Colonic mucosa (tissue), 2 donors: ENCODE data around the gene CACNA2D4. TPM values are rescaled to one million over a fixed set of nuclear protein-coding genes. Genes with fewer than 3 reads are reported as not detected.

Experiments used
- total RNA-seq, 2 donors: library from RNA; stranded (reverse); fragmentation: NEBNext Ultra II Directional in 1 of 2; extraction: Animal tissue kit (Norgen Biotek cat#: 25700) in 1 of 2; gene quantifications; one replicate each; pipeline ENCODE4 v1.2.1, GENCODE V29; 2021
- donor health status: DM: no; HTN: no; CAD: no.
- donor health status: DM: no; HTN: no; CAD: no.

Gene CACNA2D4
- total RNA-seq, 2 donors from 2014 or later, result 3.3 to 3.7 TPM

Other genes with a start within 250 kb of the CACNA2D4 start
- 100 to 1,000 TPM in 1 of 2 donors, 10 to 100 TPM in 1; 68.3 to 138 TPM for gene ADIPOR2, start 227.6 kb downstream of the CACNA2D4 start, total RNA-seq
- gene LRTM2, start 98.1 kb downstream of the CACNA2D4 start, total RNA-seq, result not detected
- 10 to 100 TPM in 1 of 2 donors, 1 to 10 TPM in 1; 9.6 to 10.8 TPM for gene DCP1B, start 85.8 kb upstream of the CACNA2D4 start, total RNA-seq
- gene CACNA1C, start 134.3 kb upstream of the CACNA2D4 start, total RNA-seq, result 10 to 100 TPM in 1 of 2 donors, under 1 TPM in 1; 0.84 to 10.2 TPM